Sigmoid colon (tissue), 4 donors: ENCODE measurements around the gene ARRDC3.

ENCODE experiments used
- EP300 ChIP-seq, 4 donors: sonication (generic); formaldehyde crosslinking; IDR thresholded peaks; one replicate each; pipeline ENCODE4 v1.6.1; 2017; ENCODE audit warnings: antibody characterized with exemption in 4 of 4
- POLR2A ChIP-seq, 2 donors: fragments of 450-650 bp; IDR thresholded peaks; one replicate each; pipeline ENCODE4 v1.6.1; 2016; ENCODE audit warnings: antibody characterized with exemption in 2 of 2, mild to moderate bottlenecking in 2 of 2, moderate library complexity in 2 of 2
- POLR2AphosphoS5 ChIP-seq, 4 donors: sonication (generic); formaldehyde crosslinking; IDR thresholded peaks; one replicate each; pipeline ENCODE4 v1.6.1; 2017; ENCODE audit warnings: antibody characterized with exemption in 4 of 4
- TF ChIP-seq, protein P1 (sequence below), 4 experiments: fragments of 450-650 bp in 3 of 4; fragments of 200-600 bp in 1 of 4; IDR thresholded peaks; one replicate each; pipeline ENCODE4 v1.5.1; 2016 to 2019; ENCODE audit warnings: antibody characterized with exemption in 4 of 4, mild to moderate bottlenecking in 3 of 4, moderate library complexity in 2 of 4

DNA sequence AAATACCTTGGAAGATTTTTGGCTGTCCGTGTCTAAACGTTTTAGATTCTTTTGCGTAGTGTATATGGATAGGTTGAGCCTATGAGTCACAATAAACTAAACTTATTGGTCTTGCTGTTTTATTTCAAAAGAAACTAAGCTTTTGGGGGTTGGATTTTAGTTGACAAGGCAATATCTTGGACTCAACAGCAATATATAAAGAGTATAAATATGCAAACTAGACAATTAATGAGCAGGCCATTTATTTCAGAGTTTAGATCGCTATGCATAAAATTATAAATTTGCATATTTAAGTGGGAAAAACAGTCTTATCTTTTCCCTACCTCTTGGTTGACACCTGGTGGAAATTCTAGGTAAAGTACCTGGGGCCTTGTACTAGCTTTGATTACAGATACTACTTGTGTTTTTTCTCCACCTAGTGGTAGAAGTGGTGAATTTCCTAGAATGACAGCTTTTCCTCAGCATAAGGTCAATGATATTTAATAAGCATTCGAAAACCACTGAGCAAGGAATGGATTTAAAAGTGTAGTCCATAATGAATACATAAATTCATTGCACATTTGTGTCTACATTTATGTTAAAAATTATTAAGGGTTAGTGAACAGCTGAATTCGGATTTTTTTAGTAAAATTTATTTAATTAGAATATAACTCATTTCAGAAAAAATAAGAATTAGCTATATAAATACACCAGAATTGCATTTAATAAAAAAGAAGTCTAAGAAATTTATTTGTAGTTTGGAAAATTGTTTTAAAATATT is 1.7 kb upstream of the ARRDC3 start:
- TF ChIP-seq, protein P1, sequence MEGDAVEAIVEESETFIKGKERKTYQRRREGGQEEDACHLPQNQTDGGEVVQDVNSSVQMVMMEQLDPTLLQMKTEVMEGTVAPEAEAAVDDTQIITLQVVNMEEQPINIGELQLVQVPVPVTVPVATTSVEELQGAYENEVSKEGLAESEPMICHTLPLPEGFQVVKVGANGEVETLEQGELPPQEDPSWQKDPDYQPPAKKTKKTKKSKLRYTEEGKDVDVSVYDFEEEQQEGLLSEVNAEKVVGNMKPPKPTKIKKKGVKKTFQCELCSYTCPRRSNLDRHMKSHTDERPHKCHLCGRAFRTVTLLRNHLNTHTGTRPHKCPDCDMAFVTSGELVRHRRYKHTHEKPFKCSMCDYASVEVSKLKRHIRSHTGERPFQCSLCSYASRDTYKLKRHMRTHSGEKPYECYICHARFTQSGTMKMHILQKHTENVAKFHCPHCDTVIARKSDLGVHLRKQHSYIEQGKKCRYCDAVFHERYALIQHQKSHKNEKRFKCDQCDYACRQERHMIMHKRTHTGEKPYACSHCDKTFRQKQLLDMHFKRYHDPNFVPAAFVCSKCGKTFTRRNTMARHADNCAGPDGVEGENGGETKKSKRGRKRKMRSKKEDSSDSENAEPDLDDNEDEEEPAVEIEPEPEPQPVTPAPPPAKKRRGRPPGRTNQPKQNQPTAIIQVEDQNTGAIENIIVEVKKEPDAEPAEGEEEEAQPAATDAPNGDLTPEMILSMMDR (IDR thresholded peaks at IDR 0.05) = peak; percentile 97 to 100 (median 99)
- no peak for TF ChIP-seq POLR2AphosphoS5 (IDR thresholded peaks at IDR 0.05)
- TF ChIP-seq POLR2A (IDR thresholded peaks at IDR 0.05) = no peak
- TF ChIP-seq EP300 (IDR thresholded peaks at IDR 0.05) = no peak
